ENCODE data around the gene CHRNG.

- no peak for TF ChIP-seq PBX3 (CRISPR knock-in tag; IDR thresholded peaks at IDR 0.05)
- no peak for TF ChIP-seq CTCF (tag by site-specific recombination; IDR thresholded peaks at IDR 0.05)
- TF ChIP-seq HOXA7 (CRISPR knock-in tag; IDR thresholded peaks at IDR 0.05; ENCODE audit: borderline replicate concordance) = no peak
Measured at GRCh38 chr2:232508251-232508650, 31.2 kb upstream of the CHRNG start.
